ENCODE measurements around the gene FHAD1.
"Not testable (repeated sequence)": the region's sequence is repeated elsewhere in the genome, so short reads cannot be mapped to it uniquely, and the experiment has no call there.

FHAD1 gene

DNA sequence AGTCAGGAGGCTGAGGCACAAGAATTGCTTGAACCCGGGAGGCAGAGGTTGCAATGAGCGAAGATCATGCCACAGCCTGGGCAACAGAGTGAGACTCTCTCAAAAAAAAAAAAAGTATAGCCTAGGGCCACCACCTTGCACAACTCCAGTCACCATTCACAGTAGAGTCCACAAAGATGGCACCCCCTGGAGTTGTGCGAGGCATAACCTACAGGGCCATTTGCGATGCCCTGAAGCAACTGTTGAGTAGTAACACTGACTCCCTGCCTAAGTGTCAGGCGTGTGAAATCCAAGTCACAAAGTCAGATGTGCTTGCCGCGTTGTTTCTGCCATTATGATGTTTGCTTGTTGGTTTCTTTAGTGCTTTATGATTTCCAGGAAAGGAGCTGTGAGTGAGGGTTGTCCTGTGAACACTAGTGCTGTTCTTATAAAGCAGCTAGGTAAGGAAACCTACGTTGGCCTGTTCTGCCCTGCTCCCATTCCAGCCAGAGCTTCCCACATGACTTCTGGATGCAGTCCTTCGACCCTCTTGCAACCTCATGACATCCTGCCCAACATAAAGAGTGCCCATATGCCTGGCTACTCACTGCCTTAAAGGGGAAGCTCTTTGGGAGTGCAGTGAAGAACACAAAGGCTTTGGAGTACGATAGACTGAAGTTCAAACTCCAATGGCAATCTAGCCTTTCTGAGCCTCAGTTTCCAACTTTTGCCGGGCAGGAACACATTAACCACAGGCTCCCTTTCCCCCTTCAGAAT lies 29.8 kb downstream of the FHAD1 start:
- DNase-seq (ENCODE audit: low spot score) = no peak

DNA sequence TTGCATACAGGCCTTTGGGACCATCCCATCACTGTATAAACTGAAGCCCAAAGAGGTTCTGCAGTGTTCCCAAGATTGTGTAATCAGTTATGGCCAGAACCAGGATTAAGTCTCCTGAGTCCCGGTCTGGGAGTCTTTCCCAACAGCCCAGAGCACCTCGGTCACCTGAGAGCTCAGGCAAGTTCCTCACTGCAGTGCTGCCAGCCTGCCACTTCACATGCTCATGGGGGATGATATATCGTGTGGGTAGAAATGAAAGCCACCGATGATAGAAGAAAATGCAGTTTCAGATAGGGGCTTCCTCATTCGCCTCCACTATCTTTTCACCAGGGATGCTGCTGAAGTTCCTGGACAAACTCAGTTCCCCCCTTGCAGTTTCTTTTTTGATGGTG lies 30.4 kb downstream of the FHAD1 start:
- no peak for DNase-seq (ENCODE audit: low spot score)

DNA sequence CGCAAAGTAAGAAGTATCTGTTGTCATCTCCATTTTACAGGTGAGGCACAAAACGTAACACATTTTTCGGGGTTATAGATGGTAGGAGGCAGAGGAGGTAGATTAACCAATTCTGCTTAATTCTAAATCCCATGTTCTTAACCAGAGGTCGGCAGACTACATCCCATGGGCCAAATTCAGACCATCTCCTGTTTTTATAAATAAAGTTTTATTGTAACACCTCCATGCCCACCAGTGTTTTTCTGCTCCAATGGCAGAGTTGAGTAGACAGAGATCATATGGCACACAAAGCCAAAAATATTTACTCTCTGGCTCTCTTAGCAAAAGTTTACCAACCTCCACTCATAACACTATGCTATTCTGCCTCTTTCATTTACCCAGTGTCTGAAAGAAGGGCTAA lies 30.9 kb downstream of the FHAD1 start:
- no peak for DNase-seq (ENCODE audit: low spot score)

DNA sequence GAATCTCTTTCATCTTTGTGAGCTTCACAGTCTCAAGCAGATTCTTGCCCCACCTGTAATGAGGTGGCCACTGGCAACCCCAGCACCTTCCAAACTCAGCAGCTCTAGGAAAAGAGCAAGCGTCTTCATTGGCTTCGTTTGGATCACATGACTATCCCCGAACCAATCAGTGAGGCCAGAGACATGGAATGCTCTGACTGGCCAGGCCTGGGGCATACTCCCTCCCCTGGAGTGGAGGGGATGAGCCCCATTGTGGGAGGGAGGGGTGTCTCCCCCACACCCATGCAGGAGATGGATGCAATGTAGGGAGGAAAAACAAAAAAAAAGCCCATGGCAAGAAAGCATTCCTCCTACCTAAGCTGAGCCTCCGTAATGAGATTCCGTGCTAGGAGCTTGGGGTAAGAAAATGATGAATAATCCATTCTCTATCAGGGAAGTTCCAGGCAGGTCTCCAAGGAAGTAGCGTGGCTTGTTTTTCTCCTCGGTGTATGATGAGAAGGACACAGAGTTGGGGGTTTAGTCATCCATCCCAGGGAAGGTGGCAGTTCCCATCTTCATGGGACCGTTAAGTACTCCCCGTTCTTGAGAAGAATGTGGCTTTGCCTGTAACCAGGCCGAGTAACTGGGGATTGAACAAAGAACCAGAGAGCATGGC lies 32.7 kb downstream of the FHAD1 start:
- peak; percentile 68 for DNase-seq (ENCODE audit: low spot score)

DNA sequence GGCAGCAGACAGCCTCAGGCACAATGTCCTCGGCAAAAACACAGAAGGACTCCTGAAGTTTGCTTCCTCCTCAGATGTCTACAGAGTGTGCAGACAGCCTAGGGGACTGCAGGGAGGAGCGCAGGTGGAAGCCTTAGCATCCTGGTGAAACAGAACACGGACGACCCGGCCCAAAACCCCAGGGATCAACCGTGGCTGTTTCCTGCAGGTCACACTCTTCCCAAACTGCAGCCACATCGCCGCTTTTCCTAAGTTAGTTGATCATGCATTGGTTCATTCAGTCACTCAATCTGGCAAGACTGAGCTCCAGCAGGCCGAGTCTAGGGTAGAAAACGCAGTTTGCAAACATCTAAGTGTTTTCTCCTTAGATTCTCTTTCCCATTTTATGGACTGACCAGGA lies 33.4 kb downstream of the FHAD1 start:
- DNase-seq (ENCODE audit: low spot score) = no peak

DNA sequence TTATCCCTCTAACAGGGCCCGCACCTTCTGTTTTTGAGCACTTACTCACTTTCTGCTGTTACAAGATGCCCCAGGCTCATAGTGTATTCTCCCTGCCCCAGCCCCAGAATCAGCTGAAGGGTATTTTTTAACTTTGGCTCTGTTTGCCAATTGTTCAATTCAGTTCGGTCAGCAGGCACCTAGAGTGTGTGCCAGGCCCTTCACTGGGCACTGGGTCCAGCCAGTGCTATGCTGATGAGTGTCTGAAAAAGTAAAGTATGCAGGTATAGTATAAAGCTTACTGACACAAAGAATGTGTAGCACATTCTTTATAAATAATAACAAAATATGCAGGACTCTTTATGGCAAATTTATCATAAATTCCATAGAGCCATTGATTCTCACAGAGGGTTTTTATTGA lies 35.0 kb downstream of the FHAD1 start:
- no peak for DNase-seq (ENCODE audit: low spot score)

DNA sequence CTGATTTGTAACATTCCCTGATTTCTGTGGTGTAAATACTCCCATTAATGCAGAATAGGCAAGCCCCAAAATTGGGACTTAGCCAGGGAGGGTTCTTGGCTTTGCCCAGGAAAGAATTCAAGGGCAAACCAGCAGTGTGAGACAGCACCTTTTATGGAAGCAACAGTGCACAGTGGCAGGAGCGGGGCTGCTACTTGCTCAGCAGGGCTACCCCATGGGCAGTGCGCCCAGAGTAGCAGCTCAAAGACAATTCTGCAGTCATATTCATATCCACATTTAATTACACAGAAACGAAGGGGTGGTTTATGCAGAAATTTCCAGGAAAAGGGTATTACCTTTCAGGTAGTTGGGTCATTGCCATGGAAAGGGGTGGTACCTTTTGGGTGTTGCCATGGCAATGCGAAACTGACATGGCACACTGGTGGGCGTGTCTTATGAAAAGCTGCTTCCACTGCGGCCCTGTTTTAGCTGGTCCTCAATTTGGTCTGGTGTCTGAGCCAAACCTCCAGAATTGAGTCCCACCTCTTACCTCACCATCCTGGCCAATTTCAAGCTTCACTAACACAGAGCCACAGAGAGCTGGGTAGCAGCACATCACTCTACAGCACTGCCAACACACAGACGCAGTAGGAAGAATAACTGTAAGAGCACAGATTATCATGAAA lies 35.9 kb downstream of the FHAD1 start:
- no peak for DNase-seq (ENCODE audit: low spot score)

DNA sequence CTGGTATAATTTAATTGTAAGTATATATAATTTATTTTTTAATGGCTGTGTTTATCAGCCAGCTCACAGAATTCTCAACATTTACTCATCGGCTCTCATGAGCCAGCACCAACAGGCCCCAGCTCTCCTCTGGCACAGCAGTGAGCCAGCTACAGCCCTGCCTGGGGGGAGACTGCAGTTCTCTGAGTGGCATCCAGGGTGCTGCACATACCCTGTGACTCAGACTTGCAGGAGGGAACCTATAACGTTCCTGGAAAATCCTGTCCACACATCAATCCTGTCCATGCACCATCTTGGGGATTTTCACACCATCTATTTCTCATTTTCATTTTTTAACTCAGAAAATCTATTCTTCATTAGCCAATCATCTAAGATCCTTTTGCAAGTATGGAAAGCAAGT lies 36.5 kb downstream of the FHAD1 start:
- peak; percentile 65 for DNase-seq (ENCODE audit: low spot score)

DNA sequence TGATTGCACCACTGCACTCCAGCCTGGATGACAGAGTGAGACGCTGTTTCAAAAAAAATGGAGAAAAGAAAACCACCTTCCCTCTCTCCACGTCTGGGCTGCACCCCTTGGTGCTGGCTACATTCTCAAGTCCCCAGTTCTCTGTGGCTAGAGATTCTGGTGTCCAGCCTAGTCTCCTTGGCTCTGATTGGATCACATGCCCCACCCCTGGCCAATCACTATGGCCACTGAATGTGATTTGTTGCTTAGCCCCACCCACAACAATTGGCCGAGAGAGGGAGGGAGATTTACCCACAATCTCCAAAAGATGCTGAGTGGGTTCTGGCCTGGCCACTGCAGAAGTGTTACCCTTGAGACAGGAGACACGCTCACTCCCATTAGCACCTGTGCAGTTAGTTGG lies 39.4 kb downstream of the FHAD1 start:
- DNase-seq (ENCODE audit: low spot score) = no peak

DNA sequence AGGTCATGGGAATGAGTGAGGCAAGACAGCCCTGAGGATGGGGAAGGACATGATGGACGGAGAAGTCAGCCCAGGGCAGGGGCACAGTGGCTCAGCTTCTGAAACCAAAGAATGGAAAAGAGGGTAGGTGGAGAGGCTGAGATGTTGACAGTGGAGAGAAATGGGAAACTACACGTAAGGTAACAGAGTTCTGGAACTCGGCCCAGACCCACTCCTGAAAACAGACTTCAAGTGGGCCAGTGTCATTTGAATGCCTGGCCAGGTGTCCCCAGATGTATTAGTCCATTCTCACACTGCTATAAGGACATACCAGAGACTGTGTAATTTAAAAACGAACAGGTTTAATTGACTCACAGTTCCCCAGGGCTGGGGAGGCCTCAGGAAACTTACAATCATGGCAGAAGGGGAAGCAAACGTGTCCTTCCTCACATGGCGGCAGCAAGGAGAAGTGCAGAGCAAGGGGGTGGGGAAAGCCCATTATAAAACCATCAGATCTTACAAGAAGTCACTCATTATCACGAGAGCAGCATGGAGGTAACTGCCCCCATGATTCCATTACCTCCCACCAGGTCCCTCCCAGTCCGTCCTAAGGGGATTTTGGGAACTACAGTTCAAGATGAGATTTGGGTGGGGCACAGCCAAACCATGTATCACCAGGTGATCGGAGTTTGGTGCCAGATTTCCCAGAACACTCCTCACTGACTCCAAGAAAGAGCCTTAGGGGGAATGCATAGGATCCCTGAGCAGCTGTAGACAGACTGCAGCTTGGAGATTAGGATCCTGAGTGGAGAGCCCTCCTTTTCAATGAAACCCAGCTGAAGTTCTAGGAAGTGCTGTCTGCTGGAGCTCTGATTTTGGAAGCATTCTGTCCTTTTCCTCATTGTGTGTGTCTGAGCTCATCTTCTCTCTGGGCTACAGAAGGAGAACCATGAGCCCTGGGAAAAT lies 40.3 kb downstream of the FHAD1 start:
- DNase-seq (ENCODE audit: low spot score) = no peak

DNA sequence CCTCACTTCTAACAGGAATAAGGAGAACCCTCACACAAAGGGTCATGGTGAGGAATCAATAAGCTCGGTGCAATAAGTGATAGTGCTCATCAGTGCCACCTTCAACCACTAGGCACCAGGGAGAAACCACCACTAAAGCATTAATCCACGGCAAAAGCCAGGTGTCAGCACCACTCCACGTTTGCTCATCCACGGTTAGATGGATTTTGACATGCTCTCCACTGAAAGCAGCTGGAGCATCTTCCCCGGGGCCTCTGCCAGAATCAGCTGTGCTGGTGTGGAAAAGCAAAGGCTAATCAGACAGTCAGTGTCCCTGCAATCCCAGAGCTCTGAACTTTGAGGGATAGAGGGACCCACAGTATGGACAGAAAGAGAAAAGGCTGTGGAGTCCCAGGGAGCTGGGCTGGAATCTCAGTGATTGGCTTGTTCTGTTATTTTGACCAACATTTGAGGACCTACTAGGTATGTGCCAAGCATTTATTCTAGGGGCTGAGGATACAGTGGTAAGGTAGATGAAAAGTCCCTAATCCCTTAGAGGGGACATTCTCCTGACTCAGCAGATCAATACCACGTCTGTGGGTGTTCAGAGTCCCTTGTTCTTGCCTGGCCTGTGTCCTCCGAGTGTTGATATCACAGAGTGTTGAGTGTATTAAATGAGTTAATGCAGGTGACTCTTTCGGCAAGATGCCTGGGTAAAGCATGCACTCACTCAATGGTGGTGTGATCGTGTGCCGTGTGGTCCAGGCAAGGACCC lies 41.3 kb downstream of the FHAD1 start:
- no peak for DNase-seq (ENCODE audit: low spot score)

DNA sequence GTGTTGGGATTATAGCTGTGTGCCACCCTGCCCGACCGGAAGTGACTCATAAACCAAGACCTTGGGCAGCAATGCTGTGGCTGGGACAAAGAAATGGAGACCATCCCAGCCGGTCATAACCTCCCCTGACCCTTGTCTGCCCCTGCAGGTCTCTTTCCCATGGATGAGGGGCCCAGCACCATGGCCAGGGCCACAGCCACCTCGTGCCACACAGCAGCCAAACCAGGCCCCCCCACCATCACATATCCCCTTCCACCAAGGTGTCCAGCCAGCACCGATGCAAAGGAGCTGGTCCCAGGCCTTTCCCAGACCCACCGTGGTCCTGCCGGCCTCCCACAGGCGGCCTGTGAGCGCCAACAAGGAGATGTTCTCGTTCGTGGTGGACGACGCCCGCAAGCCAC lies 42.2 kb downstream of the FHAD1 start:
- no peak for DNase-seq (ENCODE audit: low spot score)

DNA sequence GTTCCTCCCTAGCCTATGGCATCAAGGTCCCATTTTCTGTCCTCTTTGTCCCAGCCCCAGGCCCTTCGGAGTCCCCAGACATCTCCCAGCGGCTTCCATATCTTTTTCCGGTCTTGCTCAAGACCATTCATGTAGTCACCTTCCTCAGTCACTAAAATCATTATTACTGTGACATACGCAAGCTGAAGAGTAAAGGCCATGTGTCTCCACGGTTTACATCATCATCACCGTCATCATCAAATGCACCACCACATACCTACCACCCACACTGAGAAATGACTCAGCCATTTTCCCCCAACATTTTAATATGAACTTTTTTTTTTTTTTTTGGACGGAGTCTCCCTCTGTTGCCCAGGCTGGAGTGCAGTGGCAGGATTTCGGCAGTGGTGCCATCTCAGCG lies 43.4 kb downstream of the FHAD1 start:
- DNase-seq (ENCODE audit: low spot score) = no peak

DNA sequence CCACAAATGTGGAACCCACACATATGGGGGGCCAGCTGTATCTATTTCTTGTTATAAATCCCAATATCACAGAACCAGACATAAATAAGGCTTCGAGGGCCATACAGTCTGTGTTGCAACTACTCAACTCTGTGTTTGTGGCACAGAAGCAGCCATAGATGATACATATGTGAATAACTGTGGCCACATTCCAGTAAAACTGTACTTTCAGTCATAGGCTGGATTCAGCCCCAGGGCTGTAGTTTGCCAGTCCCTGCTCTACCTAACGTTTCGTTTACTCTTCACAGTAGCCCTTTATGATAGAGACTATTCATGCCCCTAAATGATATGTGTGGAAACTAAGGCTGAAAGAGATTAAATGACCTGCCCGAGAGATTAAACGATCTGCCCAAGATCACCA lies 48.7 kb downstream of the FHAD1 start:
- DNase-seq (ENCODE audit: low spot score) = no peak

DNA sequence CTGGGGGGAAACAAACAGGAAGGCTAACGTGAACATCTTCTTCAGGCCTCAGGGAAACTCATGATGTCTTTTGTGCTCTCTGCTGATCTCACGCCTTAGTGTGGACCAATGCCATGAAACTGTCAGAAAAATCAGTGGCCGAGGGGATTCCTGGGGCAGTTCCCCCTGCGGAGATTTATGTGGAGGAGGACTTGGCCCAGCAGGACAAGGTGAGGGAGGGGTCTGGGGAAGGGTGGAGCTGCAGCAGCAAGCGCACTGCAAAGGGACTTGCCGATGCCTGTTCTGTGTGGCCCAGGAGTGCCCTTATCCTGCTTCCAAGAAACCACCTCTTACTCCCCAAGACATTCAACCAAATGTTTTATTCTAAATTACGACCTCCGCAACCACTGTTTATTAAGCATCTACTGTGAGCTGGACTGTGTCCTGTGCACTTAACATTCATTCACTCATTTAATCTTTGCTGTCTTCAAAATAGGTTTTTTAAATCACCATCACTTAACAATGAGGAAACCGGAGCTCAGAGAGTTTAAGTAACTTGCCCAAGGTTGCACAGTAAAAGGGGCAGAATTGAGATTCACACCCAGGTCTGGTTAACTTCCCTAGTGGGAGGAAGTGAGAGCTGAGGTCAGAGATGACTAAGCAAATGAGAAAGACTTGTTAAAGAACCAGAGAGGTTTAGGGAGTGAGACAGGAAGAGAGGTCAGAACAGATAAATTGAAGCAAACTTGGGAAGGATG lies 49.7 kb downstream of the FHAD1 start:
- DNase-seq (ENCODE audit: low spot score) = peak; percentile 38

DNA sequence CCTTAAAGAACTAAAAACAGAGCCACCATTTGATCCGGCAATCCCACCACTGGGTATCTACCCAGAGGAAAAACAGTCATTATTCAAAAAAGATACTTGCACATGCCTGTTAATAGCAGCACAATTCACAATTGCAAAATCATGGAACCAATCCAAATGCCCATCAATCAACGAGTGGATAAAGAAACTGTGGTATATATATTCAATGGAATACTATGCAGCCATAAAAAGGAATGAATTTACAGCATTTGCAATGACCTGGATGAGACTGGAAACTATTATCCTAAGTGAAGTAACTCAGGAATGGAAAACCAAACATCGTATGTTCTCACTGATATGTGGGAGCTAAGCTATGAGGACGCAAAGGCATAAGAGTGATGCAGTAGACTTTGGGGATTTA lies 51.0 kb downstream of the FHAD1 start:
- not testable (repeated sequence) for DNase-seq (ENCODE audit: low spot score)

DNA sequence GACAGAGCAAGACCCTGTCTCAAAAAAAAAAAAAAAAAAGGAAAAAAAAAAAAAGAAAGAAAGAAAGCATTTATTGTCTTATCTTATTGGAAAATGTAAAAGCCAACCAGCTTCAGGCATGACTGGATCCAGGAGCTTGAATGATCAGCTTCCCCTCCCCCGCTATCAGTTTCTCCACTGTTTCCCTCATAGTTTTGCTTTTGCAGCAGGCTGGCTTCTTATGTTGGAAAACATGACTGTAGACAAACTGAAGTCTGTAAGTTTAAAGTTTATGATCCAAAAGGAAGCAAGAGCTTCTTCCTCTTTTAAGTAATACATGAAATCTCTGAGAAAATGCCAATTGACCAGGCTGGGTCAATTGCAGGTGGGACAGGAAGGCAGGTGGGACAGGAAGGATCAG lies 52.2 kb downstream of the FHAD1 start:
- no peak for DNase-seq (ENCODE audit: low spot score)

DNA sequence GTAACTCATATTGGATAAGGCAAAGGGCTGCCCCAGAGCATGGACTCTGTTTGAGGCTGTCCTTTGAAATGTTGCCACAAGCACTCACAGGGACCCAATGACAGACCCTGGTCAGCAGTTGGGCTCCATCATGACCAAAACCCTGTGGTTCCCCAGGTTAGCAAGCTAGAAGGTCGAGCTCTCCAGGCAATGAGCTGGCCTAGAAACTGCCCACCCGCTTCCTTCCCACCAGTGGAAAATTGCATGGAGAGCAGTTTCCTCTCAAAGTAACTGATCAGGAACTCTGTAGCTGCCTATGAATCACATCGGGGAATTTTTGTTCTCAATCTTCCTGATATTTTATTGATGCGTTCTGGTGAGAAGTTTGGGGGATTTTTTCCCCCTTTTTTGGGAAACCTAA lies 52.8 kb downstream of the FHAD1 start:
- DNase-seq (ENCODE audit: low spot score) = no peak

DNA sequence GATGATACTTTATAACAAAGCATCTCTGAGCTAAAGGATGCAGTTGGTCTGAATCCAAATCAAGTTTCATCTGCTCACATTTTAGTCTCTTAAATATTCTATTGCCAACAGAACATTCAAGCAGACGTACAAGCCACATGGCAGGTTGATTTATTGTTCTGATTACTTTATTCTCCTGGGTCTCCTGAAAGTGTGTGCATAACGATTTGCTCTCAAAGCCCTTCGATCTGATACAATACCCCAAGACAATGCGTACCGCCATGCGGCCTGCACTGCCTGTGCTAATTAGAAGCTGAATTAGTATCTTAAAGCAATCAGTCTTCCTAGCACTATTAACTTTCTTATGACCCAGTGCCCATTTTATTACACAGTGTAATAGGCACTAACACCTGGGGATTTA lies 56.9 kb downstream of the FHAD1 start:
- DNase-seq (ENCODE audit: low spot score) = no peak

DNA sequence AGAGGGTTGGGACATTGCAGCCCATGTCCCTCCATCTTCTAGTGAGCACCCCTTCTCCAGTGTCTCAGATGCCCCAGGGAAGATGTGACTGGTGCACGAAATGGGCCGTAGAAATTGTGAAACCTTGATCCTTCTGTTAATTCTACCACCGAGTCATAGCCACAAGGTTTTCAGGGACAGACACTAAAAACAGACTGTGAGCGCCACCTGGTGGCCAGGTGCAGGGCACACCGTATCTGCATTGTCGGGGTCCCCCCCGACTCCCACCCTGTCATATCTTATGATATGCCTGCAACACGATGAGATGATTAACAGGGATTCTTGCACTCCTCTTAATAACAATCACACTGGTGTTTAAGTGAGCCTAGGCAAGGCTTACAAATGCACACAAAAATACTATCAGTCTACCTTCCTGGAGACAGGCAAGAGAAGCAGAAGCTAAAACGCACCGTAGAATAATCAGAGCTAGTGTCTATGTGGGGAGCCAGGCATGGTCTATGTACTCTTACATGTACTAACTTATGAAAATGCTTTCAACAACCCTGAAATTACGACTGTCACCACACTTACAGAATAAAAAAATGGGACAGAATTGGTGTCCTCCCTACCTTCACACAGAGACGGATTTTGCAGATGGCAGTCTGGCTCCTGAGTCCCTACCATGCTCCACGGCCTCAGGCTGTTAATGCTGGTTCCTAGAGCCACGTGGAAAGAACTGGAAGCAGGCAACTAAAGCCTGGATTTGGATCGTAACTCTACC lies 57.9 kb downstream of the FHAD1 start:
- peak; percentile 61 for DNase-seq (ENCODE audit: low spot score)
